ENCODE measurements around the gene DYNLT2B. TPM values are rescaled to one million over a fixed set of nuclear protein-coding genes. Genes with fewer than 3 reads are reported as not detected.
"Not testable (repeated sequence)": the region's sequence is repeated elsewhere in the genome, so short reads cannot be mapped to it uniquely, and the experiment has no call there.

Gene DYNLT2B
- total RNA-seq, 1 experiment from 2014 or later = 22.3 TPM

DNA sequence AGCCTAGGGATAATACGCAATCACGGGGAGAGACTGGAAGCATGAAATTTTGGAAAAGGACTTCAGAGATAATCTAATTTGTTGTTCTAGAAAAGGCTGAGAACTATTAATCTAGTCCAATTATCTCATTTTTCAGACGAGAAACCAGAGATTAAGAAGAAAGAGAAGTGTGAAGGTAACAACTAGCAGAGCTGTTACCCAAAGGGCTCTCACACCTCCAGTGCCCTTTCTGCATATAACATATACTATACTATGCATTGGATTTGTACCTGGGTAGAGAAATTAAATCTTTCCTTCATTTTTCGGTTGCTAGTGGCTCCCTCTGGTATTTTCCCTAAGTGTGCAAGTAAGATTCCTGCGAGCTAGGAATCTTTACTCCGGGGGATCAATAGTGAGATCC is 33.5 kb upstream of the DYNLT2B start:
- ChIA-PET CTCF (no interaction called here), POLR2A (interaction anchor here (0.6 to 0.9 kb wide), 2 partner anchors 13 to 51 kb away, joined by 3 read pairs; partner anchors contain the start of gene TM4SF19)
- H3K4me3 Mint-ChIP-seq (ENCODE audit: unreplicated experiment) = no peak overlapping the region
- TF ChIP-seq, protein P1, sequence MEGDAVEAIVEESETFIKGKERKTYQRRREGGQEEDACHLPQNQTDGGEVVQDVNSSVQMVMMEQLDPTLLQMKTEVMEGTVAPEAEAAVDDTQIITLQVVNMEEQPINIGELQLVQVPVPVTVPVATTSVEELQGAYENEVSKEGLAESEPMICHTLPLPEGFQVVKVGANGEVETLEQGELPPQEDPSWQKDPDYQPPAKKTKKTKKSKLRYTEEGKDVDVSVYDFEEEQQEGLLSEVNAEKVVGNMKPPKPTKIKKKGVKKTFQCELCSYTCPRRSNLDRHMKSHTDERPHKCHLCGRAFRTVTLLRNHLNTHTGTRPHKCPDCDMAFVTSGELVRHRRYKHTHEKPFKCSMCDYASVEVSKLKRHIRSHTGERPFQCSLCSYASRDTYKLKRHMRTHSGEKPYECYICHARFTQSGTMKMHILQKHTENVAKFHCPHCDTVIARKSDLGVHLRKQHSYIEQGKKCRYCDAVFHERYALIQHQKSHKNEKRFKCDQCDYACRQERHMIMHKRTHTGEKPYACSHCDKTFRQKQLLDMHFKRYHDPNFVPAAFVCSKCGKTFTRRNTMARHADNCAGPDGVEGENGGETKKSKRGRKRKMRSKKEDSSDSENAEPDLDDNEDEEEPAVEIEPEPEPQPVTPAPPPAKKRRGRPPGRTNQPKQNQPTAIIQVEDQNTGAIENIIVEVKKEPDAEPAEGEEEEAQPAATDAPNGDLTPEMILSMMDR (IDR thresholded peaks at IDR 0.05; ENCODE audit: unreplicated experiment) = no peak
- no TSS peak for BruUV-seq (replicated peaks)
- H3K27ac Mint-ChIP-seq (ENCODE audit: low read depth, unreplicated experiment) = peak overlapping the region; percentile 71
- peaks cover 72% of the 10 kb centered on the region for H3K36me3 Mint-ChIP-seq (ENCODE audit: insufficient read depth, unreplicated experiment)
- no peak for DNase-seq (ENCODE audit: unreplicated experiment)
- intact Hi-C loops (cut with micrococcal nuclease) = no loop called here
- no peaks in the 10 kb centered on the region for H3K9me3 Mint-ChIP-seq (ENCODE audit: unreplicated experiment)
- no peaks in the 10 kb centered on the region for H3K27me3 Mint-ChIP-seq (ENCODE audit: insufficient read depth, unreplicated experiment)
- H3K4me1 Mint-ChIP-seq (ENCODE audit: insufficient read depth, unreplicated experiment) = no peaks in the 10 kb centered on the region

DNA sequence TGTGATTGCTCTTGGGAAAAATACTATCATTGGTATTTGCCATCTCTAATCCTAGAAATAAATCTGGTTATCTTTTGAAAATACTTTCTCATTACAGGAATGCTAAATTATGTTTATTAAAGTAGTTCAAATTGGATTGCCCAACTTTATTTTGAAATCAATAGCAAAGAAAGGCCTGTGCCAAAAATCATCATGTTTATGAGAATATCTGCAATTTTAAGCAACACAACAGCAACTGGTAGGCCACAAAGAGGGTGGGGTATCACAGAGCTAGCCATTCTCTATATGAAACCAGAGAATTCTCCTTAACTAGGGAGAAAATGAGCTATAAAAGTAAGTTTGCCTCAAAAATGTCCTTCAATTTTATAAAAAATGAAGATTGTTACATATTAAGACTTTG is 32.0 kb upstream of the DYNLT2B start:
- CTCF ChIA-PET = interaction anchor here (0.6 kb wide), 1 partner anchor 10 kb away, joined by 5 read pairs; no protein-coding TSS in a partner anchor
- TF ChIP-seq, protein P1 (IDR thresholded peaks at IDR 0.05; ENCODE audit: unreplicated experiment) = no peak
- Mint-ChIP-seq H3K4me3 (ENCODE audit: unreplicated experiment) (no peak overlapping the region), H3K9me3 (ENCODE audit: unreplicated experiment) (no peaks in the 10 kb centered on the region), H3K36me3 (ENCODE audit: insufficient read depth, unreplicated experiment) (peaks cover 58% of the 10 kb centered on the region), H3K27me3 (ENCODE audit: insufficient read depth, unreplicated experiment) (no peaks in the 10 kb centered on the region), H3K4me1 (ENCODE audit: insufficient read depth, unreplicated experiment) (no peaks in the 10 kb centered on the region), H3K27ac (ENCODE audit: low read depth, unreplicated experiment) (no peak overlapping the region)
- intact Hi-C loops (cut with micrococcal nuclease) = no loop called here
- POLR2A ChIA-PET = no interaction called here
- no peak for DNase-seq (ENCODE audit: unreplicated experiment)
- BruUV-seq (replicated peaks) = no TSS peak

DNA sequence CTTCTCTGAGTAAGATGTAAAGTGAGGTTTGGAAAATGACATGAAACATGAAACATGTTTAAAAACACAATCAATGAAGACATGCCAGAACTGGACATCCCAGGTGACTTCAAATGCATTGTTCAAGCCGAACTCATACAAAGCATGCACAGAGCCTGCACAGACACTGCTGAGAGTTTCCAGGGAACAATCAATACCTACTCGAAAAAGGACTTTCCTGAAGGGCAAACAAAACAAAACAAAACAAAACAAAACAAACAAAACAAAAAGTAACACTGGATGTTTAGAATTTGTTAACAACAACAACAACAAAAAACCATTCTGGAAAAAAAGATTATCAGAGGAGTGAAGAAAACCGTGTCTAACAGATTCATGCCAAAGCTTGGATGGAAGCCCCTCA is 30.7 kb upstream of the DYNLT2B start:
- Mint-ChIP-seq H3K4me3 (ENCODE audit: unreplicated experiment) (no peak overlapping the region), H3K27ac (ENCODE audit: low read depth, unreplicated experiment) (no peak overlapping the region), H3K9me3 (ENCODE audit: unreplicated experiment) (no peaks in the 10 kb centered on the region), H3K4me1 (ENCODE audit: insufficient read depth, unreplicated experiment) (no peaks in the 10 kb centered on the region), H3K36me3 (ENCODE audit: insufficient read depth, unreplicated experiment) (peaks cover 54% of the 10 kb centered on the region), H3K27me3 (ENCODE audit: insufficient read depth, unreplicated experiment) (no peaks in the 10 kb centered on the region)
- POLR2A ChIA-PET = no interaction called here
- intact Hi-C loops (cut with micrococcal nuclease) = no loop called here
- TF ChIP-seq, protein P1 (IDR thresholded peaks at IDR 0.05; ENCODE audit: unreplicated experiment) = no peak
- CTCF ChIA-PET = interaction anchor here (0.9 kb wide), 1 partner anchor 16 kb away, joined by 3 read pairs; no protein-coding TSS in a partner anchor
- BruUV-seq (replicated peaks) = no TSS peak
- DNase-seq (ENCODE audit: unreplicated experiment) = no peak

DNA sequence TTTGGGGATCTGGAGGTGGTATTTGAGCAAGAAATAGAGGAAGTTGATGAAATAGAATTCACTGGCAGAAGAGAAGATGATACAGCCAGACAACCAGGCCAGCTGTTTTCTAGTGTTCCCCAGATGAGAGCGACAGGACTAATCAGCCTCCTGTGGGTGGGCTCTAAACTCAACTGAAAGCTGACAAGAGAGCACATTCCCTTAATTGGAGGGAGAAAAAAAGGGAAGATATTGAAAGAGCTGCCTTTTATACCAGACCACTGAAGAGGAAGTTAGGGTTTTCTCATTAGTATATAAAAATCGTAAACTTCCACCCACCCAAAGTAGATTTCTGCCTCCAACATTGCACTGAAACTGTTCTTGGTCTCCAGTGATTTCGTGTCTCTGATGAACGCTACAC is 26.6 kb upstream of the DYNLT2B start:
- H3K27ac Mint-ChIP-seq (ENCODE audit: low read depth, unreplicated experiment) = no peak overlapping the region
- DNase-seq (ENCODE audit: unreplicated experiment) = no peak
- H3K4me3 Mint-ChIP-seq (ENCODE audit: unreplicated experiment) = no peak overlapping the region
- H3K36me3 Mint-ChIP-seq (ENCODE audit: insufficient read depth, unreplicated experiment) = peaks cover 23% of the 10 kb centered on the region
- no TSS peak for BruUV-seq (replicated peaks)
- no peaks in the 10 kb centered on the region for H3K27me3 Mint-ChIP-seq (ENCODE audit: insufficient read depth, unreplicated experiment)
- intact Hi-C loops (cut with micrococcal nuclease) = no loop called here
- POLR2A ChIA-PET = interaction anchor here (0.7 kb wide), 1 partner anchor 235 kb away, joined by 3 read pairs; no protein-coding TSS in a partner anchor
- CTCF ChIA-PET = no interaction called here
- peaks cover 8% of the 10 kb centered on the region for H3K4me1 Mint-ChIP-seq (ENCODE audit: insufficient read depth, unreplicated experiment)
- TF ChIP-seq, protein P1 (IDR thresholded peaks at IDR 0.05; ENCODE audit: unreplicated experiment) = no peak
- no peaks in the 10 kb centered on the region for H3K9me3 Mint-ChIP-seq (ENCODE audit: unreplicated experiment)

DNA sequence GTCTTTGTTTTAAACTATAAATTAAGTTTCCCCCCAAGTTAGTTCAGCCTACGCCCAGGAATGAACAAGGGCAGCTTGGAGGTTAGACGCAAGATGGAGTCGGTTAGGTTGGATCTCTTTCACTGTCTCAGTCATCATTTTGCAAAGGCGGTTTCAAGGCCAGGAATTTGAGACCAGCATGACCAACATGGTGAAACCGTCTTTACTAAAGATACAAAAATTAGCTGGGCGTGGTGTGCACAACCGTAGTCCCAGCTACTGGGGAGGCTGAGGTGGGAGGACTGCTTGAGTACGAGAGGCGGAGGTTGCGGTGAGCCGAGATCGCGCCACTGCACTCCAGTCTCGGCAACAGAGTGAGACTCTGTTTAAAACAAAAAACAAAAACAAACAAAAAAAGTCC is 25.9 kb upstream of the DYNLT2B start:
- BruUV-seq (replicated peaks); H3K4me1 Mint-ChIP-seq (ENCODE audit: insufficient read depth, unreplicated experiment); CTCF ChIA-PET; H3K27me3 Mint-ChIP-seq (ENCODE audit: insufficient read depth, unreplicated experiment); H3K27ac Mint-ChIP-seq (ENCODE audit: low read depth, unreplicated experiment); H3K9me3 Mint-ChIP-seq (ENCODE audit: unreplicated experiment); intact Hi-C loops (cut with micrococcal nuclease); DNase-seq (ENCODE audit: unreplicated experiment); H3K4me3 Mint-ChIP-seq (ENCODE audit: unreplicated experiment): not testable (repeated sequence)
- peaks cover 21% of the 10 kb centered on the region for H3K36me3 Mint-ChIP-seq (ENCODE audit: insufficient read depth, unreplicated experiment)
- POLR2A ChIA-PET = interaction anchor here (1.4 kb wide), 1 partner anchor 26 kb away, joined by 3 read pairs; the partner anchor contains the start of gene DYNLT2B

All from MCF 10A (cell line).